Measurements from ENCODE around the gene MTHFD2L. TPM values are rescaled to one million over a fixed set of nuclear protein-coding genes. Genes with fewer than 3 reads are reported as not detected.

The MTHFD2L gene
- total RNA-seq, 1 donor from 2014 or later: 14.5 TPM

DNA sequence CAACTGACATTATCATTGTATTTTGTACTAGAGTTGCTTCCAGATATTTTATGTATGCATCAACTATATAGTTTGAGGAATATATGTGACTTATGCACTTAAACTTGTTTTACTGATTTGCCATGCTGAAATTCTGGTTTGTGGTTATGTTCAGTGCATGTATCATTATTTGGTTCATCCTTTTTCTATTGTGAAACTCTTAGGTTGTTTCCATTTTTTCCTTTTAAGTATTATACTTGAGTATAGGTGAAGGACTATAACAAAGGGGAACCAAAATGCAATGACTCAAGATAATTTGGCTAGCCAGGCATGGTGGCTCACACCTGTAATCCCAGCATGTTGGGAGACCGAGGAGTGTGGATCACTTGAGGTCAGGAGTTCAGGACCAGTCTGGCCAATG lies 129.2 kb downstream of the MTHFD2L start:
- no peak for DNase-seq (ENCODE audit: low spot score)

DNA sequence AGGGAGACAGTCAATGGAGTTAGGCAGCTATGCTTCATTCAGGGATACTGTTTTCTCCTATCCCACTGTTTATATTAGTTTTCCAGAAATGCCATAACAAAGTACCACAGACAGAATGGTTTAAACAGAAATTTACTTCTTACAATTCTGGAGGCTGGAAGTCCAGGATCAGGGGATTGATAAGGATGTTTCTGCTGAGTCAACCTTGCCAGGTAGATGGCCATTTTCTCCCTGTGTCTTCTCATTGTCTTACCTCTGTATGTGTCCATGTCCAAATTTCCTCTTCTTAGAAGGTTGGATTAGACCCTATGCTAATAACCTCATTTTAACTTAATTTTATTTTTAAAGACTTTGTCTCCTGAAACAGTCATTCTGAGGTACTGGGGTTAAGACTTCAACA lies 129.9 kb downstream of the MTHFD2L start:
- intact Hi-C loops (cut with DNase I): no loop called here
- no peak for DNase-seq (ENCODE audit: low spot score)

More for the DNA sequence above, 129.2 kb downstream of the MTHFD2L start:
- intact Hi-C loops (cut with DNase I): no loop called here

DNA sequence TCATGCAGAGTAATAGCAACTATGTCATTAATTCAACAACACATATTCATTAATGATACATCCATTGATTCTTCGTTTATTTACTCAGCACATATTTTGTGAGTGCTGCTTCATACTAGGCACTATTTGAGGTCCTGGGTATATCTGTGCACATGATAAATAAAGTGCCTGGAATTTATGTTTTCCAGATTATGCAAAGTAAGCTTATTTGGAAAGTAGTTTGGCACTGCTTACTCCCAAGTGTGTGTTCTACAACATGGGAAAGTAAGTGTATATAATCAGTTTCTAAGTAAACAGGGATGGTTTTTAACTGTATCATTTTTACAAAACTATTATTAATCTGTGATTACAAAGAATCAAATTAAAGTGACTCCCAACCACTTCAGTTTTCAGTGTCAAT lies 133.6 kb downstream of the MTHFD2L start:
- no peak for DNase-seq (ENCODE audit: low spot score)
- intact Hi-C loops (cut with DNase I): no loop called here

DNA sequence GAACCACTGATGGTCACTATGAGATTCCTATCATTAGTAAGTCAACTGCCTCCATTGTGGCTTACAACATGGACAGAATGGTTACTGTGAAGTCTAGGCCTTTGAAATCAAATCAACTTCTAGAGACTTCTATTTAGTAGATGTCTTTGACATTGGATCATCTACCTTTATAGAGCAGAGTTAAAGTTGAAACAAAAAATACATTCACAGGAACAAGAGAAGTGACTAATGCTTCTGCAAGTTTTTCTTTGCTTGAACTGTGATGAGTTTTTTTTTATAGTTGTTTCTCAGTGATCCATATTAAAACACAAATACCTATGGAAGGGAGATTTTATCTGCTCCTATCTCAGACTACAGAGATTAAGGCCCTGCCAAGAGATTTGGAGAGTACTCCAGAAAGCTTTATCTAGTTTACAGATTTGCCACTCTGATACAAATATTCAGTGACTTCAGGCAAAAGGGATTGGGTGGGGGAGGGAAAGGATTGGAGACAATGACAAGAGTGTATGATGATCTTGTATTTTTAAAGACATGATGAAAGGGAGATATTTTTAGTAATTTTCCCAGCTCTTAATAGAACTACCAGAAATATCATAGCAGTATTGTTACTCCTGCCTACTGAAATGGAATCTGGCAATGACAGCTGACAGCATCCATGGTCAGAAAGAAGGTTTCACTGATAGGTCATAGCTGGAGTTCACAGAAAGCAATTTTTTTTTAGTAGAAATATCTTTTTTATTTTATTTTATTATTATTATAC lies 134.4 kb downstream of the MTHFD2L start:
- no peak for DNase-seq (ENCODE audit: low spot score)
- intact Hi-C loops (cut with DNase I): no loop called here

DNA sequence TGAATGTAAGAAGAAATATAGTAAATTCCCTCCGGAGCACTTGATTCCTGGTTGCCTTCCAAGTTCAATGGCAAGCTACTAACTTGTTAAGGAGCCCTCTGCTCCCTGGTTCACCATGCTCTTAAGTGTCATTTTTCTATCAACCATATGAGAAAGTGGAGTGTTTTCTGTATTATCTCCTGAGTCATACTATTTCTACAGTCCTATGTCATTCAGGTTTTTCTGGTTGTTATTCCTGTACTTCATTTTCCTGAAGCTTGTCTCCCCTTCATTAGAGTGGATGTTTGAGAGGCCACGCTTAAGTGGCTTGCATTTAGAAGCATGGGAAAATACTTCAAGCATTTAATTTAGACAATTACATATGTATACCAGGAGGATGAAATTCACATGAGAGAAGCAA lies 135.6 kb downstream of the MTHFD2L start:
- DNase-seq (ENCODE audit: low spot score): no peak
- intact Hi-C loops (cut with DNase I): no loop called here

DNA sequence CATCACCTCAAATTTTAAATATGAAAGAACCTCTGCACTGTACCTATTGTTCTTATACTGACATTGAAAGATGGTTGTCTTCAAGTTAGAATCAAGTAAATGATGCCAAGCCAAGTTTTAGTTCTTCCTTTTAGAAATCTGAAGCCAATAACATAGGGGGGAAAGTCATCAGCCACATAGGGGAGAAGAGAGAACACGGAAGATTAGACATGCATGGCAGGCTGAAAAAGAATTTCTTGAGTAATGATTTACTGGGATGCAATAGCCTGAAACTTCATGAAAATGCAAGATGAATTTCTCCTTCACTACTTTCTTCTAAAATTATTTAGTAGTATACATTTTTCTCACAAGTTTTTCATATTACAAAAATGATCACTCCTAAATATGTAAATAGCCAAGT lies 136.8 kb downstream of the MTHFD2L start:
- intact Hi-C loops (cut with DNase I): no loop called here
- DNase-seq (ENCODE audit: low spot score): no peak

DNA sequence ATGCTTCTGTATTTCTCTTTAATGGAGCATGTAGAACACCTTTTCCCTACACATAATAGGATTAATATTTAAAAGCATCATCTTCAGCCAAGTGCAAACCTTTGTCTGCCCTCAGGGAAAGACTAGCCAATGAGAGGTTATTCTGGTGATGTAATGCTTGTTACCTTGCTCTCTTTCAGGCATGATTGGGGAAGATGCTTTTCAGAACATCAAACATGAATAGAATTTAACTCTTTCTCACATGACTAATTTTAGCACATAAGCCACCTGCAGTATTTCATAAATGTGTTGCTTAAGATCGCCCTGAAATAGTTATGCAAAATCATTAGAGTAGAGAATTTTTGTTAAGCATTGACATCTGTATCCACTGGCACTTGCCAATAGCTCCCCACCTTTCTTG lies 139.6 kb downstream of the MTHFD2L start:
- DNase-seq (ENCODE audit: low spot score): no peak
- intact Hi-C loops (cut with DNase I): no loop called here

DNA sequence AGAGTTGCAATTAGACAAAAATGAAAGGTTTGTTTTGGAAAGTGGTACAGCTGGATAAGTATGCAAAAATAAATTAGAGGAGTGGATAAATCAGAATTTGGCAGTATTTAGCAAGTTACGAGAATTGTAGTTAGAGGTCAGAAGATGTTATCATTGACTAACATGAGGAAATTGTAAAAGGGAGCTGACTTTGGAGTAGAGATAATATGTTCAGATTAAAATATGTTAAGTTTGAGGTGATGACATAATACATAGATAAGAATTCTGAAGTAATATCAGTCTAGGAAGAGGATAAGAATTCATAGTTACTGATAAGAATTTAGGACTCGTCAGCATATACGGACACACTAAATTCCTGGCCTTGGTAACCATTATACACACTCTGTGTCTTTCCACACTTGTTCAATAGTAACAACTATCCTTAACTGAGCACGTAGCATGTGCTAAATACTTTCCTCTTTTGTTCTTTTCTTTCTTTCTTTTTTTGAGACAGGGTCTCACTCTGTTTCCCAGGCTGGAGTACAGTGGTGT lies 146.2 kb downstream of the MTHFD2L start:
- no peak for DNase-seq (ENCODE audit: low spot score)
- intact Hi-C loops (cut with DNase I): no loop called here

DNA sequence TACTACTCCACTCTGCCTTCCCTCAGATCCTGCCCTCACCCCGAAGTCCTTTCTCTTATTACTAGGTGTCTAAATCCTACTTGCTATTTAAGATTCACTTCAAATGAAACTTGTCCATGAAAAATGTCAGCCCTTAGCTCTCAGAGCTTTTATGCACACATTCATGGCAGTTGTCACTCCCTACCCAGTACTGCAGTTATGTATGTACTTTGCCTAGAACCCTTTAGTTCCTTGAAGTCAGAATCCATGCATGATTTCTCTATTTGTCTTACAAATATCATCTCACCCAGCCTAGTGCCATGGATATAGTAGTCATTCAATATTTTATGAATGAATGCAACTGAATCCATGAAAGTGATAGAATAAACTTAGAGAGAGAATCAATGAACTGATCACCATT lies 147.1 kb downstream of the MTHFD2L start:
- intact Hi-C loops (cut with DNase I): no loop called here
- DNase-seq (ENCODE audit: low spot score): no peak

DNA sequence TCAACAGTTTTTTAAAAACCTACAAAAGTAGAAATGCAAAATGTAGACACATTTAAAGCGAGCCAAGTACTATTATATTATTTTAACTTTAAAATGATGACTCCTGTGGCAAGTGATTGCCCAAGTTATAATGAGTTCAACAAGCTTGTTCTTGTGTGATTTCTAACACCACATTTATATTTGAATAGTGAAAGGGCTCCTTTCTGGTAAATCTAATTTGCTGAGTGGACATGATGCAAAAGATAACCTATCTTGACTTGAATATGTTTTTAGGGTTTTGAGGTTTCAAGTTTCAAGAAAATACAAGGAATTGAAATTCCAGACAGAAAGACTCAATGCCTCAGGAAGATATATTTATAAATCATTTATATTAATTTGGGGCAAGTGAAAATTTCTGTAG lies 149.3 kb downstream of the MTHFD2L start:
- intact Hi-C loops (cut with DNase I): no loop called here

DNA sequence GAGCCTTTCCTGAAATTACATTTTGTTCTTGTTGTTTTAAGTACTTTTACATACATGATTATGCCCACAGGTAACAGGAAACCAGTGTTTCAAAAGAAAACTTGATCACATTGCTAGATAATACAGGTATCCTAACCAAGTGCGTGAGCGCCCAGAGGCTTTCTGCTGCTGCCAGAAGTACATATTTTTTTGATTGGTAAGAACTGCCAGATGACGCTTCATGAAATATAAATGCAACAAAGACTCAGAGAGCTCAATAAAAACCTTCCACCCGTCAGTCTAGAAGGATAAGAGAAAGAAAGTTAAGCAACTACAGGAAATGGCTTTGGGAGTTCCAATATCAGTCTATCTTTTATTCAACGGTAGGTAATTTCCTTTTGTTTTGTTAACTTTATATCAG lies 150.3 kb downstream of the MTHFD2L start, which contains the start of gene EPGN:
Gene EPGN, plus strand, starts transcription at position 256 of the 400 bp plus-strand sequence. Its CDS starts 64 bp downstream, at position 320.
- no peak for DNase-seq (ENCODE audit: low spot score)
- intact Hi-C loops (cut with DNase I): no loop called here

More for the DNA sequence above, 149.3 kb downstream of the MTHFD2L start:
- no peak for DNase-seq (ENCODE audit: low spot score)

DNA sequence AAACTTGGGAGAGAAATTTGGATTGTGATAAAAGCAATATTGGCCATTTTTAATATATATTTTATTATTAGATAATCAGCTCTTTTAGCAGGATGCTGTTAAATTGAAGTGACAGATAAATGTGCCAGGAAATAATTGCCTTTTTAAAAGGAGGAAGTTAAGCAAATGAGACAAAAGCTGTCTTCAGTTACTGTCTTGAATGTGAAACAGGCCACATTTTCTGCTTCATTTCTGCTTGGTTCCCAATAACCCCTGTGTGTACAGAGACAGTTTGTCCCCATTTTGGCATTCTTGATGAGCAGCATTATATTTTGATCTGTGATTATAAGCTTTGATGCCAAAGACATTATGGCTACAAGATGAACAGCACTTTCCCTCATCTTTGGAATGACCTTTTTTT lies 151.3 kb downstream of the MTHFD2L start:
- intact Hi-C loops (cut with DNase I): no loop called here
- DNase-seq (ENCODE audit: low spot score): no peak

DNA sequence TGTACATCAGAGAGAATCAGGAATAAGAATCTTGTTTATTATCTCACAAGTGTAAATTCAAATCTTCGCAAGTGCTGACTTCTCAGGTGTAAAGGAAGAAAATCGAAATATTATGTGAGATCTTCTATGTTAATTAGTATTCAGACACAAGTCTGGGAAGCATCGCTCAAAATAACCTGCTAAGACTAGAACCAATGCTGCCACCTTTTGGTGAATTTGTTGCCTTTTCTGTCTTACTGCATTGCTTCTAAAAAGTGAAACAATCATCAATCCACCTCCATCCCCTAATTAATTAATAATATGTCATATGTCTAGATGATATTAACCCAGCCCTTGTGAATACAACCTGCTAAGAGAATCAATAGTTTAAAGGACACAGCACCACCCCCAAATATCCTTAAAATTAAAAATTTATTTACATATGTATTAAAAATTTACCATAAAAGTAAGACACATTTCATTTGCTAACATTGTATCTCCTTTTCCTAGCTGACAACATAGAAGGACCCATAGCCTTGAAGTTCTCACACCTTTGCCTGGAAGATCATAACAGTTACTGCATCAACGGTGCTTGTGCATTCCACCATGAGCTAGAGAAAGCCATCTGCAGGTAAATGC lies 153.9 kb downstream of the MTHFD2L start:
- no peak for DNase-seq (ENCODE audit: low spot score)
- intact Hi-C loops (cut with DNase I): loop anchor here (2.0 kb wide), 2 partner anchors 83 to 123 kb away; no protein-coding TSS in a partner anchor

DNA sequence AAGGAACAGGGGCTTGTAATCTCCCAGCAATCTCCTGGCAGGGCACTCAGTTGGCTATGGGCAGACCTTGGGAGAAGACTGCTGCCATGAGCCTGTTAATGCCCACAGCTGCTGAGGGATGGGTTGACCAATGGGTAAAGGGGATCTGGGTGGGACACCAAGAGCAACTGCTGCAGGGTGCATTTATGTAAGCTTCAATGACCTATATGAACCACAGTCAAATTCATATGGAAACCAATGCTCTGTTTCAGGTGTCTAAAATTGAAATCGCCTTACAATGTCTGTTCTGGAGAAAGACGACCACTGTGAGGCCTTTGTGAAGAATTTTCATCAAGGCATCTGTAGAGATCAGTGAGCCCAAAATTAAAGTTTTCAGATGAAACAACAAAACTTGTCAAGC lies 156.4 kb downstream of the MTHFD2L start:
- DNase-seq (ENCODE audit: low spot score): no peak
- intact Hi-C loops (cut with DNase I): no loop called here

DNA sequence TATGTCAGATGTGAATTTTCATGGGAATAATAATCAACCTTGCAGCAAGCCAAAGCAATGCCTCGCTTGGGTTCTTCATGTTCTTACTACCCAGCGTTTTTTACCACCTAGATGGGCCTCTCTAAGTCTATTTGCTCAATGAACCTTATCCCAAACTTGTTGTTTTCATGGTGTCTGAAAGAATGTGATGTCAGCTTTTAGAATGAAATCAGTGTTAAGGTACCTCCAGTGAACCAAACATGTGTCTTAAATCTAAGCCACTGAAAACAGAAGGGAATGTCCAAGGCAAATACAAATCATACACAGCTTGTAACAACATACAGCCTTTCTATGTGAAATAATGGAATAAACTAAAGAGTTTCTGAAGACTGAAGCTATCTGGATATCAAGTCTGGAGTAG lies 157.0 kb downstream of the MTHFD2L start:
- intact Hi-C loops (cut with DNase I): no loop called here
- DNase-seq (ENCODE audit: low spot score): no peak

DNA sequence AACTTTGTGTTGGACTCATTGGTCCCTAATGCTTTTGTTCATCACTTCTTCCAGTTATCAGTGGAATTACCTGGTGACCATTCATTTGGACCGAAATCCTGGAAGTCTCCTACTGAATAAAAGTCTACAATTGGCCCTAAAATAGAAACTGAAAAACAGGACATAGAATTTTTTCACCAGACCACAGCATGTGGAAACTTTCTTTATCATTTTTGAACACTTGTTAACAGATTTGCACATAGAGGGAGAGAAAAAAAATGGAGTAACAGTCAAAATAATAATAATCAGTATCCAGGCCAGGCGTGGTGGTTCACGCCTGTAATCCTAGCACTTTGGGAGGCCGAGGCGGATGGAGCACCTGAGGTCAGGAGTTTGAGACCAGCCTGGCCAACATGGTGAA lies 157.5 kb downstream of the MTHFD2L start:
- no peak for DNase-seq (ENCODE audit: low spot score)
- intact Hi-C loops (cut with DNase I): no loop called here

DNA sequence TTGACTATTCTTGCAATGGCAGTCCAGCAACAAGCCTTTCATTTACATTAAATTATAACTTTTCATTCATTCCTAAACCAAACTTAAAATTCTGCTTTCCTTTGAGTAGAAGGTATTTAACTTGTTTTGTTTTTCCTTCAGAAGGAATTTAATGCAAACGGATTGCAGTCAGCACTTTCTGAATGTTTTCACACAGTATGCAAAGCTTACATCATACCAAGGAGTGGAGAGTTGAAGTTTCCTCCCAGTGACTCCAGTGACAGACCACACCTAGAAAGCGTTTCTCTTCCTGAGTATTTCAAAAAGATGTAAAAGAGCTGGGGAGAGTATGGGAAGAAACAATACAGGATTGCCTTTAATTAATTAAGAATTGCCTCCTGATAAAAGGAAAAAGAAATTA lies 158.5 kb downstream of the MTHFD2L start:
- DNase-seq (ENCODE audit: low spot score): no peak
- intact Hi-C loops (cut with DNase I): no loop called here

DNA sequence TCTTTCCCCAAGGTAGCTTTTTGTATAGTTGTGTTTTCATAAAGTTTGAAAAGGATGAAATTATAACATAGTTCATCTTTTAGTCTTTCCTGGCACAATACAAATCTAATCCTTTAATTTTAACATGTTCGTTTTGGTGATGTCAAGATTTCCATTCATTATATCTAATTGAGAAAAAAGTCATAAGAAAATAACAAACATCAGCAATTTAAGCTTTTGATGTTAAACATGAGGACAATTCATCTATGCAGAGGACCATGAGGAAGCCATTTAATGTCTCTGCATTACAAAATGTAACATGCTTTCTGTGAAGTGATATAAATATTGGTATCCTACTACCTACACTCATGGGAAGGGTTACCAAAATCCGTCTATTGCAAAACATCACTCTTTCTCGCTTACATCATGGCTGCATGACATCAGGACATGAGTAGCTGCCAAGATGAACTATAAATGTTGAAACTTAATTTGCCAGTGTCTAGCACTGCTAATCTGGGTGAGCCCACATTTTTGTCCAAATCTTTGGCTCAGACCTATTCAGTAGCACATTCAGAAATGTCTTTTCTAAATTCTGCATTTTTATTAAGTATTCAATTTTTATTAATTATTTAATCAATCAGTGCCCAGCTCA lies 159.8 kb downstream of the MTHFD2L start:
- DNase-seq (ENCODE audit: low spot score): no peak
- intact Hi-C loops (cut with DNase I): no loop called here

DNA sequence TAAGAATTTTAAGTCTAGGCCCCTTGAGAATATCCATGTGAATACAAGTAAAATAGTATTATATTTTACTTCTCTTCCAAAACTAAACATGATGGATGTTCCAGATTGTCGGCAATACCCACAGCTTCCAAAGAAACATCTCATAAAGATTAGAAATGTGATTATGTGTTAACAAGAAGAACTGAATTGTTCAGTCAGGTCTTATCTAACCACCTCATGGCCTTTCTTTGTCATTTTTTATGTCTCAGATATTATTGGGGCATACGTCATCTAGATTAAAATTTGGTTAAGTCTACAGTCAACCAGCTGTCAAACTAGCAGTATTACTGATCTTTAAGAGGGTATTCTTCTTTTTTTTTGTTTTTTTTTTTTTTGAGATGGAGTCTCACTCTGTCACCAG lies 160.4 kb downstream of the MTHFD2L start:
- intact Hi-C loops (cut with DNase I): no loop called here
- DNase-seq (ENCODE audit: low spot score): no peak

DNA sequence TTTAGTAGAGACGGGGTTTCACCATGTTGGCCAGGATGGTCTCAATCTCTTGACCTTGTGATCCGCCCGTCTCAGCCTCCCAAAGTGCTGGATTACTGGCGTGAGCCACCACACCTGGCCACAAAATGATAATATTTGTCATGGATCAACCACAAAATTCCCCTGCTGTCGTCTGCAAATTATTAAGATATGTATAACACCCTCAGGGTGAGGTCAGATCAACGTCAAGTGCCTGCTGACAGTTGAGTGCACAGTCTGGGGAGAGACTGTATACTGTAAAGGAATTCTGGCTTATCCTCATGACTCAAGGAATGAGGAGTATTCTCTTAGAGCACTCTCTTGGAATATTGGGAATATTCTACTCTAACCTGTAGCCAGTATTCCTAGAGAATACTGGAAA lies 161.6 kb downstream of the MTHFD2L start:
- intact Hi-C loops (cut with DNase I): no loop called here
- DNase-seq (ENCODE audit: low spot score): no peak

Data from cardiac septum (tissue), 1 donor.